HepG2 (cell line): Measurements from ENCODE around the gene SH2D3A. TPM values are rescaled to one million over a fixed set of nuclear protein-coding genes. Genes with fewer than 3 reads are reported as not detected.

Experiments used
- ATAC-seq: fragments of 200-7000 bp; cut with Tn5 transposase; 3 replicates; pipeline ENCODE4 v1.9.1; 2020; ENCODE audit warnings: mild to moderate bottlenecking, moderate library complexity
- BruUV-seq: library from RNA; stranded (reverse); fragments of 400-500 nt; replicated peaks from 2 replicates; lab custom pipeline; 2021; lab: Mats Ljungman, UMichigan
- CTCF ChIA-PET: fragments of 300-600 bp; formaldehyde crosslinking; extraction: SDS; loops from one replicate; lab custom pipeline; 2021; ENCODE audit warnings: low total read pairs, inconsistent platforms, low intra/inter-chr PET ratio; lab: Yijun Ruan, JAX
- POLR2A ChIA-PET: fragments of 350-600 bp; sonication (Branson Sonifier 250); formaldehyde crosslinking; loops from one replicate; lab custom pipeline; 2020; ENCODE audit warnings: antibody characterized with exemption, inconsistent platforms; lab: Yijun Ruan, JAX
- DNase-seq: peaks from one replicate; pipeline ENCODE4 v3.0.0-alpha.2; 2015; ENCODE audit warnings: low spot score
- FAIRE-seq: peaks from 3 replicates; lab custom pipeline; 2011; peaks lifted over from hg19 to GRCh38; lab: Jason Lieb, UNC
- H2AFZ ChIP-seq: one replicate; pipeline ENCODE4 v1.6.1; 2011; ENCODE audit warnings: low read length, inconsistent platforms
- H3K27ac ChIP-seq: fragments of 300-600 bp; 3 replicates; pipeline ENCODE4 v1.8.0; 2011; ENCODE audit warnings: mixed run types, mild to moderate bottlenecking, mixed read lengths, low read length, inconsistent platforms; ENCODE audit not compliant: insufficient read depth; ENCODE audit errors: extremely low read length
- H3K27me3 ChIP-seq, 2 experiments: fragments of 200-600 bp in 1 of 2; 2 replicates in 1 of 2; 3 replicates in 1 of 2; pipeline versions ENCODE4 v1.6.0 to v1.8.0; 2011; ENCODE audit warnings: low read length in 2 of 2, mild to moderate bottlenecking in 2 of 2, moderate library complexity in 2 of 2, inconsistent platforms in 1 of 2; ENCODE audit not compliant: insufficient read depth in 2 of 2, control insufficient read depth in 1 of 2
- H3K36me3 ChIP-seq, 2 experiments: fragments of 200-600 bp in 1 of 2; replicated peaks in 1 of 2; 2 replicates in 1 of 2; 3 replicates in 1 of 2; pipeline versions ENCODE4 v1.5.1 to v1.8.0; 2011; ENCODE audit warnings: low read length in 2 of 2, inconsistent platforms in 1 of 2; ENCODE audit not compliant: insufficient read depth in 2 of 2, control insufficient read depth in 1 of 2
- H3K4me1 ChIP-seq: 2 replicates; pipeline ENCODE4 v1.5.1; 2012; ENCODE audit warnings: low read length, inconsistent platforms; ENCODE audit not compliant: insufficient read depth
- H3K4me2 ChIP-seq: 2 replicates; pipeline ENCODE4 v1.6.0; 2011; ENCODE audit warnings: low read depth, low read length, inconsistent platforms
- H3K4me3 ChIP-seq, 3 experiments: fragments of 200-600 bp in 1 of 3; sonication (generic), shearing (Covaris generic) in 1 of 3; replicated peaks in 1 of 3; 2 replicates each; pipeline ENCODE4 v1.5.1; 2011 to 2016; ENCODE audit warnings: low read length in 3 of 3, inconsistent platforms in 2 of 3, low read depth in 2 of 3, mild to moderate bottlenecking in 2 of 3, control low read depth in 1 of 3, mixed read lengths in 1 of 3; ENCODE audit not compliant: insufficient read depth in 1 of 3
- H3K79me2 ChIP-seq: one replicate; pipeline ENCODE4 v1.6.1; 2011; ENCODE audit warnings: low read length, inconsistent platforms; ENCODE audit not compliant: insufficient read depth
- H3K9ac ChIP-seq: 2 replicates; pipeline ENCODE4 v1.6.0; 2011; ENCODE audit warnings: mild to moderate bottlenecking, low read depth, low read length, inconsistent platforms; ENCODE audit not compliant: insufficient read depth
- H3K9me3 ChIP-seq: 2 replicates; pipeline ENCODE4 v1.5.1; 2012; ENCODE audit warnings: mild to moderate bottlenecking, low read length
- H4K20me1 ChIP-seq: 2 replicates; pipeline ENCODE4 v1.6.0; 2011; ENCODE audit warnings: inconsistent platforms, mild to moderate bottlenecking, low read length, moderate library complexity; ENCODE audit not compliant: insufficient read depth
- CREB1 ChIP-seq, 2 experiments: fragments of 450-650 bp in 1 of 2; IDR thresholded peaks; 2 replicates each; pipeline ENCODE4 v1.6.1; 2016 to 2017; ENCODE audit warnings: control low read depth in 1 of 2, mild to moderate bottlenecking in 1 of 2, missing compliant biosample characterization in 1 of 2, missing genetic modification characterization in 1 of 2
- EZH2 ChIP-seq: conservative IDR thresholded peaks from 2 replicates; pipeline ENCODE4 v1.6.1; 2012; ENCODE audit warnings: mild to moderate bottlenecking, low read depth, low read length, moderate library complexity
- HCFC1 ChIP-seq: fragments of 150-350 bp; IDR thresholded peaks from 2 replicates; pipeline ENCODE4 v1.6.1; 2014; ENCODE audit warnings: low read depth, low read length
- HNRNPUL1 ChIP-seq: fragments of 200-400 bp; formaldehyde crosslinking; IDR thresholded peaks from 2 replicates; pipeline ENCODE4 v1.6.1; 2017; ENCODE audit warnings: low read depth, mild to moderate bottlenecking, low read length, moderate library complexity
- NAIF1 ChIP-seq: sonication (generic); formaldehyde crosslinking; IDR thresholded peaks from 2 replicates; pipeline ENCODE4 v1.5.0; 2020; ENCODE audit warnings: mild to moderate bottlenecking, missing genetic modification reagents, borderline replicate concordance
- NFYC ChIP-seq: IDR thresholded peaks from 2 replicates; pipeline ENCODE4 v1.6.1; 2016; ENCODE audit warnings: missing genetic modification reagents, missing compliant biosample characterization
- YY1 ChIP-seq: IDR thresholded peaks from 2 replicates; pipeline ENCODE4 v1.6.1; 2011; ENCODE audit warnings: low read length, low read depth, moderate library complexity, mild to moderate bottlenecking; ENCODE audit not compliant: insufficient read depth, insufficient replicate concordance
- ZNF143 ChIP-seq: sonication (generic); formaldehyde crosslinking; IDR thresholded peaks from 2 replicates; pipeline ENCODE4 v1.4.0; 2020; ENCODE audit warnings: missing genetic modification reagents
- WGBS: methylation state at CpG from one replicate; pipeline ENCODE4 v1.1.6; 2017; ENCODE audit warnings: low lambda C conversion rate; 5-methylcytosine and 5-hydroxymethylcytosine counted together
- in situ Hi-C: cut with HindIII; loops from 2 replicates; pipeline ENCODE4 v1.10.0; 2017; ENCODE audit warnings: low pct_unique_long_range_greater_than_20kb; ENCODE audit not compliant: extremely low pct_ligation_motif_present
- intact Hi-C: fragments of 100-400 bp; cut with micrococcal nuclease; formaldehyde crosslinking; loops from one replicate; pipeline ENCODE4 v1.10.0; 2022; ENCODE audit not compliant: unreplicated experiment
- polyA plus RNA-seq, 8 experiments: library from polyadenylated mRNA; depleted of rRNA in 3 of 8; stranded (reverse) in 7 of 8; unstranded in 1 of 8; fragments of >200 nt; fragmentation: Illumina TruSeq in 4 of 8; extraction: Trizol in 4 of 8; gene quantifications; 2 replicates each; pipeline versions ENCODE4 v1.2.1 to v1.2.3, GENCODE V29; 2011 to 2016; ENCODE audit warnings: low read depth in 4 of 8, missing spikeins in 1 of 8, mixed read lengths in 1 of 8; ENCODE audit not compliant: insufficient read depth in 1 of 8
- total RNA-seq, 5 experiments: library from RNA; depleted of rRNA; stranded (reverse); fragments of >200 nt; fragmentation: Illumina TruSeq; extraction: Trizol; gene quantifications; 2 replicates each; pipeline ENCODE4 v1.2.3, GENCODE V29; 2016; ENCODE audit warnings: low read depth in 1 of 5
- TF ChIP-seq, protein P1 (sequence below): sonication (generic); formaldehyde crosslinking; IDR thresholded peaks from 2 replicates; pipeline ENCODE4 v1.9.0; 2021; ENCODE audit warnings: mild to moderate bottlenecking, missing genetic modification reagents

SH2D3A gene
- total and polyA plus RNA-seq, 2 of the 13 experiments (the other 11 are each of a cell fraction or from before 2014, with no cell fraction given) = 1.0 to 2.2 TPM

DNA sequence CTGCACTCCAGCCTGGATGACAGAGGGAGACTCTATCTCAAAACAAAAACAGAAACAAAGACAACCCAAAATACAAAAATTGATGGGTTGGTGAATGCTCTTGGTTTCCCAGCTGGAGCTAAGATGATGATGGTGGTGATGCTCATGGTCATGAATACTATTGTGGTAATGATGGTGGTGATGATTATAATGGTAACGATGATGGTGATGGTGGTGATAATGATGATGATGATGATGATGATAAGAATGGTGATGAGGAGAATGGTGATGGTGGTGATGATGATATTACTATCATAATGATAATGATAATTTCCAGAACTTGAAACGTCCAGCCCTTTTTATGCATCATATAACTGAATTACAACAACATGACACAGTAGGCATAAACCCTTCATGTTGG, 45.4 kb upstream of the SH2D3A start:
- TF ChIP-seq EZH2 (no peak), CREB1 (IDR thresholded peaks at IDR 0.05) (peak; percentile 87), CREB1 (CRISPR knock-in tag; IDR thresholded peaks at IDR 0.05) (no peak)
- TF ChIP-seq, all 625 proteins: peak for 1
- Histone ChIP-seq H3K4me3 (no peak overlapping the region), H3K79me2 (no peaks in the 10 kb centered on the region), H3K4me1 (no peaks in the 10 kb centered on the region), H3K4me2 (no peak overlapping the region), H2AFZ (no peak overlapping the region), H3K9me3 (no peaks in the 10 kb centered on the region), H4K20me1 (no peaks in the 10 kb centered on the region), H3K36me3 (no peaks in the 10 kb centered on the region), H3K27ac (no peak overlapping the region), H3K9ac (no peak overlapping the region), H3K27me3 (peaks cover 0 to 8% of the 10 kb centered on the region in 2 experiments; a peak in 2 of 5 replicates)
- DNase-seq = no peak
- POLR2A ChIA-PET = no interaction called here
- WGBS = 40% methylated on average over 2 of the region's 2 CpGs
- BruUV-seq = no TSS peak
- FAIRE-seq = no peak
- CTCF ChIA-PET = no interaction called here
- ATAC-seq = no peak
- in situ Hi-C loops (no loop called here), intact Hi-C loops (no loop called here)

DNA sequence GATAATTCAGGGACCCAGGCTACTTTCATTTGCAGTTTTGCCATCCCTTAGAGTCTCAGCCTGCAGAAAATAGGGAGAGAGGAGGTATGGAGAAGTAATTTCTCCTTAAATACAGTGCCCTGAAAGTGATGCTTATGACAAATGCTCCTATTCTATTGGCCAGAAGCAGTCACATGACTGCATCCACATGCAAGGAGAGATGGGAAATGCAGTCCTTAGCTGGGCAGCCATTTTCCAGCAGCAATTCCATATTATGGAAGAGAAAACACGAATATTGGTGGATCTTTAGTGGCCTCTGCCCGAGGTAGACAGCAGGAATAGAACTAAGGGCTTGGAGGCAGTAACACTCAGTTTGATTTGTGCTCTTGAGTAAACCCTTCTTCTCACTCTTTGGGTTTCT, 44.7 kb upstream of the SH2D3A start:
- no peaks in the 10 kb centered on the region for H3K79me2 ChIP-seq
- in situ Hi-C loops (no loop called here), intact Hi-C loops (no loop called here)
- H3K9me3 ChIP-seq = no peaks in the 10 kb centered on the region
- 0% methylated on average over 2 of the region's 2 CpGs for WGBS
- ATAC-seq (no peak), DNase-seq (peak; percentile 31), FAIRE-seq (no peak)
- H2AFZ ChIP-seq = no peak overlapping the region
- no peak overlapping the region for H3K4me2 ChIP-seq
- no peaks in the 10 kb centered on the region for H4K20me1 ChIP-seq
- no TSS peak for BruUV-seq
- no peaks in the 10 kb centered on the region for H3K4me1 ChIP-seq
- ChIA-PET POLR2A (no interaction called here), CTCF (no interaction called here)
- no peak overlapping the region for H3K4me3 ChIP-seq
- H3K27me3 ChIP-seq = peaks cover 0 to 8% of the 10 kb centered on the region in 2 experiments; a peak in 2 of 5 replicates
- no peaks in the 10 kb centered on the region for H3K36me3 ChIP-seq
- H3K9ac ChIP-seq = no peak overlapping the region
- no peak overlapping the region for H3K27ac ChIP-seq
- TF ChIP-seq HNRNPUL1 = no peak
- TF ChIP-seq, protein P1, sequence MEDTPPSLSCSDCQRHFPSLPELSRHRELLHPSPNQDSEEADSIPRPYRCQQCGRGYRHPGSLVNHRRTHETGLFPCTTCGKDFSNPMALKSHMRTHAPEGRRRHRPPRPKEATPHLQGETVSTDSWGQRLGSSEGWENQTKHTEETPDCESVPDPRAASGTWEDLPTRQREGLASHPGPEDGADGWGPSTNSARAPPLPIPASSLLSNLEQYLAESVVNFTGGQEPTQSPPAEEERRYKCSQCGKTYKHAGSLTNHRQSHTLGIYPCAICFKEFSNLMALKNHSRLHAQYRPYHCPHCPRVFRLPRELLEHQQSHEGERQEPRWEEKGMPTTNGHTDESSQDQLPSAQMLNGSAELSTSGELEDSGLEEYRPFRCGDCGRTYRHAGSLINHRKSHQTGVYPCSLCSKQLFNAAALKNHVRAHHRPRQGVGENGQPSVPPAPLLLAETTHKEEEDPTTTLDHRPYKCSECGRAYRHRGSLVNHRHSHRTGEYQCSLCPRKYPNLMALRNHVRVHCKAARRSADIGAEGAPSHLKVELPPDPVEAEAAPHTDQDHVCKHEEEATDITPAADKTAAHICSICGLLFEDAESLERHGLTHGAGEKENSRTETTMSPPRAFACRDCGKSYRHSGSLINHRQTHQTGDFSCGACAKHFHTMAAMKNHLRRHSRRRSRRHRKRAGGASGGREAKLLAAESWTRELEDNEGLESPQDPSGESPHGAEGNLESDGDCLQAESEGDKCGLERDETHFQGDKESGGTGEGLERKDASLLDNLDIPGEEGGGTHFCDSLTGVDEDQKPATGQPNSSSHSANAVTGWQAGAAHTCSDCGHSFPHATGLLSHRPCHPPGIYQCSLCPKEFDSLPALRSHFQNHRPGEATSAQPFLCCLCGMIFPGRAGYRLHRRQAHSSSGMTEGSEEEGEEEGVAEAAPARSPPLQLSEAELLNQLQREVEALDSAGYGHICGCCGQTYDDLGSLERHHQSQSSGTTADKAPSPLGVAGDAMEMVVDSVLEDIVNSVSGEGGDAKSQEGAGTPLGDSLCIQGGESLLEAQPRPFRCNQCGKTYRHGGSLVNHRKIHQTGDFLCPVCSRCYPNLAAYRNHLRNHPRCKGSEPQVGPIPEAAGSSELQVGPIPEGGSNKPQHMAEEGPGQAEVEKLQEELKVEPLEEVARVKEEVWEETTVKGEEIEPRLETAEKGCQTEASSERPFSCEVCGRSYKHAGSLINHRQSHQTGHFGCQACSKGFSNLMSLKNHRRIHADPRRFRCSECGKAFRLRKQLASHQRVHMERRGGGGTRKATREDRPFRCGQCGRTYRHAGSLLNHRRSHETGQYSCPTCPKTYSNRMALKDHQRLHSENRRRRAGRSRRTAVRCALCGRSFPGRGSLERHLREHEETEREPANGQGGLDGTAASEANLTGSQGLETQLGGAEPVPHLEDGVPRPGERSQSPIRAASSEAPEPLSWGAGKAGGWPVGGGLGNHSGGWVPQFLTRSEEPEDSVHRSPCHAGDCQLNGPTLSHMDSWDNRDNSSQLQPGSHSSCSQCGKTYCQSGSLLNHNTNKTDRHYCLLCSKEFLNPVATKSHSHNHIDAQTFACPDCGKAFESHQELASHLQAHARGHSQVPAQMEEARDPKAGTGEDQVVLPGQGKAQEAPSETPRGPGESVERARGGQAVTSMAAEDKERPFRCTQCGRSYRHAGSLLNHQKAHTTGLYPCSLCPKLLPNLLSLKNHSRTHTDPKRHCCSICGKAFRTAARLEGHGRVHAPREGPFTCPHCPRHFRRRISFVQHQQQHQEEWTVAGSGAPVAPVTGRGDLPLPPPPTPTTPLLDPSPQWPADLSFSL (CRISPR knock-in tag) = no peak
- peak; percentile 78 for TF ChIP-seq NFYC
- TF ChIP-seq HCFC1 = peak; percentile 39; the same call in 1 of the 2 replicates
- no peak for TF ChIP-seq NAIF1 (CRISPR knock-in tag)
- TF ChIP-seq YY1 = peak; percentile 71
- TF ChIP-seq ZNF143 (CRISPR knock-in tag) = peak; percentile 86
